Smooth muscle cell (in vitro differentiated cells): Measurements from ENCODE around the gene ZNF701. TPM values are rescaled to one million over a fixed set of nuclear protein-coding genes. Genes with fewer than 3 reads are reported as not detected.
"Not testable (repeated sequence)": the region's sequence is repeated elsewhere in the genome, so short reads cannot be mapped to it uniquely, and the experiment has no call there.

Source experiments
- DNase-seq: peaks from one replicate; lab custom pipeline; 2025; ENCODE audit not compliant: unreplicated experiment; lab: John Stamatoyannopoulos, UW
- H2AFZ ChIP-seq: fragments of 200-600 bp; sonication (generic); 2 replicates; pipeline ENCODE4 v1.6.0; 2016; ENCODE audit warnings: antibody characterized with exemption, low read depth, mild to moderate bottlenecking
- H3F3A ChIP-seq: fragments of 200-600 bp; sonication (generic); 2 replicates; pipeline ENCODE4 v1.6.0; 2017; ENCODE audit warnings: antibody characterized with exemption, low read depth
- H3K27ac ChIP-seq: fragments of 200-600 bp; sonication (generic); 2 replicates; pipeline ENCODE4 v1.5.1; 2016; ENCODE audit warnings: low read depth, mild to moderate bottlenecking
- H3K27me3 ChIP-seq: fragments of 200-600 bp; sonication (generic); 2 replicates; pipeline ENCODE4 v1.6.1; 2016; ENCODE audit warnings: low read depth, mild to moderate bottlenecking
- H3K36me3 ChIP-seq: fragments of 200-600 bp; sonication (generic); 2 replicates; pipeline ENCODE4 v1.5.1; 2016; ENCODE audit warnings: low read depth
- H3K4me1 ChIP-seq: fragments of 200-600 bp; sonication (generic); 2 replicates; pipeline ENCODE4 v1.5.1; 2016; ENCODE audit warnings: low read depth
- H3K4me2 ChIP-seq: fragments of 200-600 bp; sonication (generic); 2 replicates; pipeline ENCODE4 v1.6.0; 2016; ENCODE audit warnings: mild to moderate bottlenecking
- H3K4me3 ChIP-seq: fragments of 200-600 bp; sonication (generic); 2 replicates; pipeline ENCODE4 v1.5.1; 2016; ENCODE audit warnings: mild to moderate bottlenecking
- H3K79me2 ChIP-seq: fragments of 200-600 bp; sonication (generic); 2 replicates; pipeline ENCODE4 v1.6.0; 2016; ENCODE audit warnings: low read depth, mild to moderate bottlenecking
- H3K9ac ChIP-seq: fragments of 200-600 bp; sonication (generic); 2 replicates; pipeline ENCODE4 v1.6.0; 2016; ENCODE audit warnings: low read depth
- H3K9me3 ChIP-seq: fragments of 200-600 bp; sonication (generic); replicated peaks from 2 replicates; pipeline ENCODE4 v1.5.1; 2016; ENCODE audit warnings: low read depth
- H4K20me1 ChIP-seq: fragments of 200-600 bp; sonication (generic); 2 replicates; pipeline ENCODE4 v1.6.0; 2016; ENCODE audit warnings: low read depth
- CTCF ChIP-seq: fragments of 200-600 bp; sonication (generic); IDR thresholded peaks from 2 replicates; pipeline ENCODE4 v1.5.1; 2017; ENCODE audit warnings: borderline replicate concordance, mild to moderate bottlenecking, antibody characterized with exemption; ENCODE audit not compliant: insufficient read depth, poor library complexity, severe bottlenecking
- WGBS: methylation state at CpG from one replicate; pipeline ENCODE4 v1.1.7; 2016; ENCODE audit warnings: low lambda C conversion rate; 5-methylcytosine and 5-hydroxymethylcytosine counted together
- polyA plus RNA-seq: library from polyadenylated mRNA; unstranded; fragments of >200 nt; fragmentation: Nextera tagmentation; extraction: Ambion mirVana; gene quantifications from 2 replicates; pipeline ENCODE4 v1.2.1, GENCODE V29; 2016
- total RNA-seq: library from RNA; depleted of rRNA; stranded (reverse); fragments of >200 nt; gene quantifications from 2 replicates; pipeline ENCODE4 v1.2.3, GENCODE V29; 2014

The ZNF701 gene
- total and polyA plus RNA-seq, 2 experiments from 2014 or later: 5.5 to 10.0 TPM

GRCh38 chr19:52557231-52557995 is 12.7 kb upstream of the ZNF701 start:
- no peaks in the 10 kb centered on the region for H3F3A ChIP-seq
- no peak for DNase-seq
- no peak overlapping the region for H3K9ac ChIP-seq
- H3K27ac ChIP-seq: no peak overlapping the region
- H2AFZ ChIP-seq: no peak overlapping the region
- no peak for TF ChIP-seq CTCF
- WGBS: 97% methylated on average over 16 of the region's 16 CpGs
- H3K36me3 ChIP-seq: peaks cover 55% of the 10 kb centered on the region
- H4K20me1 ChIP-seq: no peaks in the 10 kb centered on the region
- H3K4me1 ChIP-seq: no peaks in the 10 kb centered on the region
- H3K27me3 ChIP-seq: no peaks in the 10 kb centered on the region
- H3K9me3 ChIP-seq: peaks cover 32% of the 10 kb centered on the region
- H3K4me3 ChIP-seq: no peak overlapping the region
- no peak overlapping the region for H3K4me2 ChIP-seq
- peaks cover 9% of the 10 kb centered on the region for H3K79me2 ChIP-seq

- DNase-seq, H3K4me2 ChIP-seq, H3K27me3 ChIP-seq, H3F3A ChIP-seq, H3K4me3 ChIP-seq, H3K4me1 ChIP-seq, H2AFZ ChIP-seq, H3K27ac ChIP-seq, H3K79me2 ChIP-seq, H4K20me1 ChIP-seq, H3K9ac ChIP-seq: not testable (repeated sequence)
- H3K9me3 ChIP-seq: peaks cover 19% of the 10 kb centered on the region
- peaks cover 40% of the 10 kb centered on the region for H3K36me3 ChIP-seq
- 66% methylated on average over 5 of the region's 5 CpGs for WGBS
Observed at GRCh38 chr19:52558732-52559445, 11.2 kb upstream of the ZNF701 start.

- H3K36me3 ChIP-seq: peaks cover 18% of the 10 kb centered on the region
- DNase-seq, H3K9me3 ChIP-seq, H3K9ac ChIP-seq, H3K27me3 ChIP-seq, H2AFZ ChIP-seq, H3K27ac ChIP-seq, H3K4me2 ChIP-seq, H4K20me1 ChIP-seq, H3F3A ChIP-seq, H3K79me2 ChIP-seq, H3K4me3 ChIP-seq, H3K4me1 ChIP-seq: not testable (repeated sequence)
- 97% methylated on average over 8 of the region's 8 CpGs for WGBS
Observed at GRCh38 chr19:52561611-52562010, 8.5 kb upstream of the ZNF701 start.

- Histone ChIP-seq H3K9ac (no peak overlapping the region), H3K36me3 (no peaks in the 10 kb centered on the region), H3K4me2 (no peak overlapping the region), H3K79me2 (peaks cover 8% of the 10 kb centered on the region), H3K9me3 (no peaks in the 10 kb centered on the region), H3K27ac (peak overlapping the region; percentile 72), H4K20me1 (no peaks in the 10 kb centered on the region), H3F3A (peaks cover 8% of the 10 kb centered on the region), H3K4me1 (peaks cover 9% of the 10 kb centered on the region), H3K27me3 (no peaks in the 10 kb centered on the region), H3K4me3 (no peak overlapping the region), H2AFZ (no peak overlapping the region)
- TF ChIP-seq CTCF: no peak
- 84% methylated on average over 6 of the region's 6 CpGs for WGBS
- no peak for DNase-seq
Observed at GRCh38 chr19:52566121-52566520, 4.0 kb upstream of the ZNF701 start.
